WI38 (cell line): Measurements from ENCODE around the gene AHCY.
"Not testable (repeated sequence)": the region's sequence is repeated elsewhere in the genome, so short reads cannot be mapped to it uniquely, and the experiment has no call there.

Source experiments
- H3K4me3 ChIP-seq: 2 replicates; pipeline ENCODE4 v1.5.1; 2011; ENCODE audit warnings: low read depth, mild to moderate bottlenecking, control low read depth, low read length
- TF ChIP-seq, protein P1 (sequence below): IDR thresholded peaks from 2 replicates; pipeline ENCODE4 v1.5.1; 2012; ENCODE audit warnings: low read depth, mild to moderate bottlenecking, control low read depth, low read length

The AHCY gene

DNA sequence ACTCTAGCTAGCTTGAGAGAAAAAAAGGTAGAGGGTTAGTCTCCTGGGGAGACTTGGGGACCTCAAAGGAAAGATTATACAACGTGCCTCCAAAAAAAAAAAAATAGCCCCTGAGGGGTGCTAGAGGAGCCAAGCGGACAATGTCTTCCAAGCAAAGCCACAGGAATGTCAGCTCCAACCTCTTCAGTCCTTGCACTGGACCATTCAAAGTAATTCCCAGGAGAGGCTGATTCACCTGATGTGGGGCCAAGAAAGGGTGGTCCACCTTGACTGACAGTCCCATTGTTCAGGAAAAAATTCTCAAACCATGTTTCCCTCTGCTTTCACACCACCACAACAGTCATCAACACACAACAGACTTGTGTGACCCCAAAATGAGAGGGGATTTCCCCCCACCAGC, 31.2 kb downstream of the AHCY start:
- no peak overlapping the region for H3K4me3 ChIP-seq
- TF ChIP-seq, protein P1, sequence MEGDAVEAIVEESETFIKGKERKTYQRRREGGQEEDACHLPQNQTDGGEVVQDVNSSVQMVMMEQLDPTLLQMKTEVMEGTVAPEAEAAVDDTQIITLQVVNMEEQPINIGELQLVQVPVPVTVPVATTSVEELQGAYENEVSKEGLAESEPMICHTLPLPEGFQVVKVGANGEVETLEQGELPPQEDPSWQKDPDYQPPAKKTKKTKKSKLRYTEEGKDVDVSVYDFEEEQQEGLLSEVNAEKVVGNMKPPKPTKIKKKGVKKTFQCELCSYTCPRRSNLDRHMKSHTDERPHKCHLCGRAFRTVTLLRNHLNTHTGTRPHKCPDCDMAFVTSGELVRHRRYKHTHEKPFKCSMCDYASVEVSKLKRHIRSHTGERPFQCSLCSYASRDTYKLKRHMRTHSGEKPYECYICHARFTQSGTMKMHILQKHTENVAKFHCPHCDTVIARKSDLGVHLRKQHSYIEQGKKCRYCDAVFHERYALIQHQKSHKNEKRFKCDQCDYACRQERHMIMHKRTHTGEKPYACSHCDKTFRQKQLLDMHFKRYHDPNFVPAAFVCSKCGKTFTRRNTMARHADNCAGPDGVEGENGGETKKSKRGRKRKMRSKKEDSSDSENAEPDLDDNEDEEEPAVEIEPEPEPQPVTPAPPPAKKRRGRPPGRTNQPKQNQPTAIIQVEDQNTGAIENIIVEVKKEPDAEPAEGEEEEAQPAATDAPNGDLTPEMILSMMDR, result no peak

DNA sequence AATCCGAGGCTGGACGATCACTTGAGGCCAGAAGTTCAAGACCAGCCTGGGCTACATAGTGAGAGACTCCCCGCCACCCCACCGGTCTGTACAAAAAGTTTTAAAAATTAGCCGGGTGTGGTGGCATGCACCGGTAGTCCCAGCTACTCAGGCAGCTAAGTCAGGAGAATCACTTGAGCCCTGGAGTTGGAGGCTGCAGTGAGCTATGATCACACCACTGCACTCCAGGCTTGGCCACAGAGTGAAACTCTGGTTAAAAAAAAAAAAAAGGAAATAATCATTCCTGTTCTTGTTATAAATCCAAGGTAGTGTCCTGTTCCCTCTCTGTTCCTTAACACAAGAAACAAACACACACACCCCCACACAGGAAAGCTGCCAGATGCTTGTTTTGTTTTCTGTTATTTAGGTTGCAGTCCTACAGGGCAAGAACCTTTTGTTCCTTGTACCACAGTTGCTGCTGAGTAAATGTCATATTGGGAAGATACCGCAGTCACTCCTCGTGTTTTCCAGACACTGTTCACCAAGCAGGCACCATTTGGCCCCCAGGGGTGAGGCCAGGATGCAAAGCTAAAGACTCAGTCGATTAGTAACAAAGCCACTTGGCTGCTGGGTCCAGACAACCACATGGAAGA, 33.0 kb downstream of the AHCY start:
- TF ChIP-seq, protein P1, result no peak
- H3K4me3 ChIP-seq, result no peak overlapping the region

DNA sequence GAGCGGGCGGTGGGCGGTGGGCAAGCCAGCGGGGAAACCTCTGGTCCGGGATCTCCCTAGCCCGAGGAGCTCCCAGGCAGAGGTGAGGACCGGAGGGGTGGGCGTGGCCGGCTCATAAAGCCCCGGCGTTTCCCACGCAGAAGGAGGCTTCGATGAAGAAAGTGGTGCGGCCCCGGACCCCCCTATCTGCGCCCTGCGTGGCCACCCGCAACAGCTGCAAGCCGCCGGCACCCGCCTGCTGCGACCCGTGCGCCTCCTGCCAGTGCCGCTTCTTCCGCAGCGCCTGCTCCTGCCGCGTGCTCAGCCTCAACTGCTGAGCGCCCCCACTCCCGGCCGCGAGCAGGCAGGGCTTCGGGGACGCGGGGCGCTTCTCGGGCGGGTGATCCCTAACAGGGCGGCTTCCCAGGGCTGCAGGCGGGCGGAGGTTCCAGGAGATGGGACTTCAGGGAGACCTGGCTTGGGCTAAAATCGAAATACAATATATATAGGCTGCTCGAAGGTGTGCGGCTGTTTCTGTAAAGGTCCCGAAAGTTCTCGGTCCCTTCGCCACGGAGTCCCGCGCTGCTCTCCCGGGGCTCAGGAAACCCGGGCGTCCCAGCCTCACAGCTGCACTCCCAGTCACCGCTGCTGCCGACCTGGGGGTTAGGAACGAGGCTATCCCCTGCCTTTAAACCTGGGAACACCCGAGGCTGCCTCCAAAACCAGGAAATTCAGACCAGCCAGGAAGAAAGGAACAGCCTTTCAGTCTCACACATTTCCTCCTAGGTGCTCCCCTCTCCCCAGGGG, 34.1 kb downstream of the AHCY start:
- TF ChIP-seq, protein P1, result no peak
- H3K4me3 ChIP-seq, result peak overlapping the region; percentile 51

DNA sequence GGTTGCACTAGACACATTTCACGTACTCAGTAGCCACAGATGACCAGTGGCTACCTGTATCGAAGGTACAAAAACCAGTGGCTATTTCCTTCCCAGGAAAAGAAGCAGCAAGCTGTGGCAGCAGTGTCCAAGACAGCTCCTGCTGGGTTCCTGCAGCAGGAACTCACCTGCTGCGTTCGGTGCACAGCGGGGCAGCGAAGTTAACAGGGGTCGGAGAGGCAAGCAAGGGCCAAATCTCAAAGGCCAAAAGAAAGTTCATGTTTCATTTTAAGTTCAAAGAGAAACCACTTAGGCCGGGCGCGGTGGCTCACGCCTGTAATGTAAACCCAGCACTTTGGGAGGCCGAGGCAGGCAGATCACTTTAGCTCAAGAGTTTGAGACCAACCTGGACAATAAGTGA, 35.0 kb downstream of the AHCY start:
- H3K4me3 ChIP-seq, result no peak overlapping the region
- TF ChIP-seq, protein P1, result no peak

DNA sequence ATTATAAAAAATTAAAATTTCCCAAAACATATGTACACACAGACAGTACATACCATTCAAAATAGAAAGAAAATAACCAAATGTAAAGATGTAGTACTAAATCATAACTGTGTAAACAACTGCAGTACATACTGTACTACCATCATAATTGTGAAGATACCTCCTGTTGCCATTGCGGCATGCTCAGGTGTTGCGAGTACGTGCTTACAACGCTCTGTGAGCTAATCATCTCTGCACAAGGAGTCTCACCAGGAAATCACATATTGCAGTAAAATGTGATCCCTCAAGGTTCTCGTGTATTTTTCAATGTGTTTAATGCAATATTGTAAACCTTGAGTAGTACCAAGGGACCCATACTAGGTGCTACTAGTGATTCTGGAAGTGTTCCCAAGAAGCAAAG, 39.0 kb downstream of the AHCY start:
- TF ChIP-seq, protein P1, result no peak
- no peak overlapping the region for H3K4me3 ChIP-seq

DNA sequence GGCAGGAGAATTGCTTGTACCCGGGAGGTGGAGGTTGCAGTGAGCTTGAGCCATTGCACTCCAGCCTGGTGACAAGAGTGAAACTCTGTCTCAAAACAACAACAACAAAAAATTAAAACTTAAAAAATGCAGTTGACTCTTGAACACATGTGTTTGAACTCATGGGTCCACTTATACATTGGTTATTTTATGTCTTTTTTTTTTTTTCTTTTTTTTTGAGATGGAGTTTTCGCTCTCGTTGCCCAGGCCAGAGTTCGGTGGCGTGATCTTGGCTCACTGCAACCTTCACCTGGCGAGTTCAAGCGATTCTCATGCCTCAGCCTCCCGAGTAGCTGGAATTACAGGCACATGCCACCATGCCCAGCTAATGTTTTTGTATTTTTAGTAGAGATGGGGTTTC, 39.7 kb downstream of the AHCY start:
- H3K4me3 ChIP-seq, result not testable (repeated sequence)

DNA sequence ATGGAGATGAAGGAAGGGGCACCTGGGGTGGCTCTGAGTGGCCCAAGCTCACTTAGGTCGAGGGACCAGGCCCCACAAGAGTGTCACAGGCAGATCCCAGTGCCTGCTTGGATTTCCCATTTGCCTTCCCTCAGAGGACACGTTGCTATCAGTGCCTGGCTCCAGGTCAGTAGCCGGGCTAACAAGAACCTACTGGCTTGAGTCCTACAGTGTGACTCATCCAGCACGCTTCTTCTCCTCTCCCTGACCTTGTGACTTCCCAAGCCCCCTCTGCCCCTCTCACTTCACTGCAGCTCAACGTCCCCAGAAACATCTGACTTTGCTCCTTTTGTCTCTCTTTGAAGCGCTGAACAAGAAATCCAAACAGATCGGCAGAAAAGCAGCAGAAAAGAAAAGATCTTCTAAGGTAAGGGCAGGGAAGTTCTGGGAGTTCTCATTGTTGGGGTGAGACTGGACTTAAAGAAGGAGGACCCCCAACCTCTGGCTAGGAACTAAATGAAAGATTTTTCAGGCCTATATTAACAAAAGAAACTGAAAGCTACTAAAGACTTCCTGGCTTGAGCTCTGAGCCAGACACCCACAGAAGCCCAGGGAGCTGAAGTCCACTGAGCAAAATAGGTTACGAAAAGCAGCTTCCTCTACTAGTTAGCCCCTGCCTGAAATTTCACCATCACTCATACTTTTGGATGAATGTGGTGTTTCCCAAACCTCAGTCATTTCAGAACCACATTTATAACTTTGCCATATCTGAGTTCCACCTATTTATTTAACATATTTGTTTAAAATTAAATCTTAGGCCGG, 40.5 kb downstream of the AHCY start:
- no peak overlapping the region for H3K4me3 ChIP-seq

More for the DNA sequence above, 40.5 kb downstream of the AHCY start:
- TF ChIP-seq, protein P1, result no peak
